ENCODE measurements around the gene SULT2B1. TPM values are rescaled to one million over a fixed set of nuclear protein-coding genes. Genes with fewer than 3 reads are reported as not detected.

Gene SULT2B1
- total and polyA plus RNA-seq, 2 donors (not counting 1 experiment from before 2014, with no cell fraction given): 0.10 to 0.33 TPM

GRCh38 chr19:48608798-48609263 lies 56.9 kb downstream of the SULT2B1 start:
- no peaks in the 10 kb centered on the region for H3K4me1 ChIP-seq (ENCODE audit: control insufficient read depth, extremely low read depth, insufficient read depth, low read length)
- no peak overlapping the region for H3K4me3 ChIP-seq (replicated peaks in 1 of 4; ENCODE audit: control extremely low read depth in 1 of 4, insufficient read depth in 1 of 4, low read depth in 3 of 4, low read length in 4 of 4)
- no peaks in the 10 kb centered on the region for H3K36me3 ChIP-seq (ENCODE audit: control insufficient read depth, insufficient read depth, low read length)
- H4K20me1 ChIP-seq (ENCODE audit: control insufficient read depth, extremely low read depth, insufficient read depth, low read length): no peaks in the 10 kb centered on the region
- H3K9ac ChIP-seq (ENCODE audit: insufficient read depth, low read length): peak overlapping the region; percentile 52
- DNase-seq (ENCODE audit: low read depth in 2 of 2): peak in 1 of 2 donors; percentile 37
- no peaks in the 10 kb centered on the region for H3K79me2 ChIP-seq (ENCODE audit: control insufficient read depth, insufficient read depth, low read length)
- TF ChIP-seq EZH2 (IDR thresholded peaks at IDR 0.05; ENCODE audit: low read length, missing control alignments) (no peak), CTCF (conservative IDR thresholded peaks at IDR 0.05 in 1 of 2, IDR thresholded peaks at IDR 0.05 in 1 of 2; ENCODE audit: low read depth in 1 of 2, low read length in 2 of 2) (peak; percentile 55 to 56)
- no peak overlapping the region for H3K4me2 ChIP-seq (ENCODE audit: extremely low read depth, insufficient read depth, low read length)
- no peak overlapping the region for H3K27ac ChIP-seq (ENCODE audit: insufficient read depth, low read length)
- no peaks in the 10 kb centered on the region for H3K9me3 ChIP-seq (ENCODE audit: control insufficient read depth, insufficient read depth, low read depth, low read length)
- no peaks in the 10 kb centered on the region for H3K27me3 ChIP-seq (ENCODE audit: control insufficient read depth, insufficient read depth, low read length)
- peak overlapping the region; percentile 80 for H2AFZ ChIP-seq (ENCODE audit: low read length)

GRCh38 chr19:48609571-48610108 lies 57.7 kb downstream of the SULT2B1 start:
- H2AFZ ChIP-seq (ENCODE audit: low read length): no peak overlapping the region
- no peak overlapping the region for H3K9ac ChIP-seq (ENCODE audit: insufficient read depth, low read length)
- H3K4me2 ChIP-seq (ENCODE audit: extremely low read depth, insufficient read depth, low read length): no peak overlapping the region
- H3K27me3 ChIP-seq (ENCODE audit: control insufficient read depth, insufficient read depth, low read length): no peaks in the 10 kb centered on the region
- no peaks in the 10 kb centered on the region for H3K4me1 ChIP-seq (ENCODE audit: control insufficient read depth, extremely low read depth, insufficient read depth, low read length)
- DNase-seq (ENCODE audit: low read depth in 2 of 2): no peak
- H3K79me2 ChIP-seq (ENCODE audit: control insufficient read depth, insufficient read depth, low read length): no peaks in the 10 kb centered on the region
- TF ChIP-seq CTCF (conservative IDR thresholded peaks at IDR 0.05 in 1 of 2, IDR thresholded peaks at IDR 0.05 in 1 of 2; ENCODE audit: low read depth in 1 of 2, low read length in 2 of 2) (no peak), EZH2 (IDR thresholded peaks at IDR 0.05; ENCODE audit: low read length, missing control alignments) (no peak)
- no peaks in the 10 kb centered on the region for H4K20me1 ChIP-seq (ENCODE audit: control insufficient read depth, extremely low read depth, insufficient read depth, low read length)
- H3K36me3 ChIP-seq (ENCODE audit: control insufficient read depth, insufficient read depth, low read length): peaks cover under 1% of the 10 kb centered on the region
- H3K9me3 ChIP-seq (ENCODE audit: control insufficient read depth, insufficient read depth, low read depth, low read length): no peaks in the 10 kb centered on the region
- H3K4me3 ChIP-seq (replicated peaks in 1 of 4; ENCODE audit: control extremely low read depth in 1 of 4, insufficient read depth in 1 of 4, low read depth in 3 of 4, low read length in 4 of 4): no peak overlapping the region
- H3K27ac ChIP-seq (ENCODE audit: insufficient read depth, low read length): no peak overlapping the region

GRCh38 chr19:48611872-48612271 lies 59.9 kb downstream of the SULT2B1 start:
- no peak for DNase-seq (ENCODE audit: low read depth in 2 of 2)
- Histone ChIP-seq H3K79me2 (ENCODE audit: control insufficient read depth, insufficient read depth, low read length) (peaks cover 14% of the 10 kb centered on the region), H3K9ac (ENCODE audit: insufficient read depth, low read length) (no peak overlapping the region), H3K27ac (ENCODE audit: insufficient read depth, low read length) (no peak overlapping the region), H3K27me3 (ENCODE audit: control insufficient read depth, insufficient read depth, low read length) (no peaks in the 10 kb centered on the region), H3K36me3 (ENCODE audit: control insufficient read depth, insufficient read depth, low read length) (peaks cover 21% of the 10 kb centered on the region), H2AFZ (ENCODE audit: low read length) (no peak overlapping the region), H3K4me2 (ENCODE audit: extremely low read depth, insufficient read depth, low read length) (no peak overlapping the region), H3K4me3 (replicated peaks in 1 of 4; ENCODE audit: control extremely low read depth in 1 of 4, insufficient read depth in 1 of 4, low read depth in 3 of 4, low read length in 4 of 4) (no peak overlapping the region), H4K20me1 (ENCODE audit: control insufficient read depth, extremely low read depth, insufficient read depth, low read length) (no peaks in the 10 kb centered on the region), H3K9me3 (ENCODE audit: control insufficient read depth, insufficient read depth, low read depth, low read length) (no peaks in the 10 kb centered on the region), H3K4me1 (ENCODE audit: control insufficient read depth, extremely low read depth, insufficient read depth, low read length) (peaks cover 2% of the 10 kb centered on the region)
- TF ChIP-seq EZH2 (IDR thresholded peaks at IDR 0.05; ENCODE audit: low read length, missing control alignments) (no peak), CTCF (conservative IDR thresholded peaks at IDR 0.05 in 1 of 2, IDR thresholded peaks at IDR 0.05 in 1 of 2; ENCODE audit: low read depth in 1 of 2, low read length in 2 of 2) (no peak)

All from fibroblast of lung (primary cell).